GM12878 (cell line): Measurements from ENCODE around the gene KRTAP10-2. TPM values are rescaled to one million over a fixed set of nuclear protein-coding genes. Genes with fewer than 3 reads are reported as not detected.

Experiments used
- ATAC-seq: fragments of 200-7000 bp; cut with Tn5 transposase; 3 replicates; pipeline ENCODE4 v1.9.1; 2020; ENCODE audit warnings: mild to moderate bottlenecking, moderate library complexity
- BruUV-seq: library from RNA; stranded (reverse); fragments of 400-500 nt; replicated peaks from 2 replicates; lab custom pipeline; 2021; lab: Mats Ljungman, UMichigan
- CTCF ChIA-PET: fragments of 300-600 bp; sonication (Branson Sonifier 250); formaldehyde crosslinking; extraction: SDS; loops from one replicate; lab custom pipeline; 2021; ENCODE audit warnings: inconsistent platforms; lab: Yijun Ruan, JAX
- POLR2A ChIA-PET: fragments of 350-600 bp; formaldehyde crosslinking; extraction: SDS; loops from one replicate; lab custom pipeline; 2021; ENCODE audit warnings: inconsistent platforms; lab: Charles Lee
- RAD21 ChIA-PET: fragments of 300-600 bp; sonication (Branson Sonifier 250); formaldehyde crosslinking; loops from one replicate; lab custom pipeline; 2023; ENCODE audit warnings: antibody characterized with exemption; ENCODE audit not compliant: unreplicated experiment; lab: Charles Lee
- SMC1A ChIA-PET: fragments of 300-600 bp; sonication (Branson Sonifier 250); formaldehyde crosslinking; loops from one replicate; lab custom pipeline; 2023; ENCODE audit not compliant: unreplicated experiment, uncharacterized antibody; lab: Charles Lee
- DNase-seq: peaks from one replicate; pipeline ENCODE4 v3.0.0-alpha.2; 2011; ENCODE audit warnings: low read depth, low spot score
- FAIRE-seq: peaks from 3 replicates; lab custom pipeline; 2011; peaks lifted over from hg19 to GRCh38; lab: Jason Lieb, UNC
- H2AFZ ChIP-seq: 2 replicates; pipeline ENCODE4 v1.6.0; 2011; ENCODE audit warnings: low read depth, low read length, control low read depth; ENCODE audit not compliant: control insufficient read depth
- H3K27ac ChIP-seq: 2 replicates; pipeline ENCODE4 v1.5.1; 2011; ENCODE audit warnings: control low read depth; ENCODE audit not compliant: control insufficient read depth, insufficient read depth
- H3K27me3 ChIP-seq, 2 experiments: replicated peaks in 1 of 2; 2 replicates each; pipeline versions ENCODE4 v1.6.0 to v1.6.1; 2011; ENCODE audit warnings: low read length in 1 of 2; ENCODE audit not compliant: control insufficient read depth in 2 of 2, insufficient read depth in 2 of 2
- H3K36me3 ChIP-seq, 2 experiments: 2 replicates each; pipeline ENCODE4 v1.5.1; 2011; ENCODE audit warnings: low read length in 1 of 2; ENCODE audit not compliant: control insufficient read depth in 2 of 2, insufficient read depth in 2 of 2
- H3K4me1 ChIP-seq: 2 replicates; pipeline ENCODE4 v1.6.1; 2011; ENCODE audit warnings: mild to moderate bottlenecking, low read length, moderate library complexity, mixed read lengths; ENCODE audit not compliant: control insufficient read depth, insufficient read depth
- H3K4me2 ChIP-seq: 2 replicates; pipeline ENCODE4 v1.6.0; 2011; ENCODE audit warnings: control low read depth; ENCODE audit not compliant: control insufficient read depth, insufficient read depth
- H3K4me3 ChIP-seq: fragments of 200-600 bp; sonication (generic); 2 replicates; pipeline ENCODE4 v1.5.1; 2016
- H3K79me2 ChIP-seq: 2 replicates; pipeline ENCODE4 v1.6.0; 2011; ENCODE audit warnings: low read length; ENCODE audit not compliant: control insufficient read depth, insufficient read depth
- H3K9ac ChIP-seq: 2 replicates; pipeline ENCODE4 v1.8.0; 2011; ENCODE audit warnings: low read length, control low read depth, mixed read lengths; ENCODE audit not compliant: control insufficient read depth, insufficient read depth
- H3K9me3 ChIP-seq: replicated peaks from 3 replicates; pipeline ENCODE4 v1.5.1; 2011; ENCODE audit warnings: mild to moderate bottlenecking, low read length; ENCODE audit not compliant: control insufficient read depth, insufficient read depth
- H4K20me1 ChIP-seq: 2 replicates; pipeline ENCODE4 v1.6.0; 2011; ENCODE audit not compliant: control insufficient read depth, insufficient read depth
- ATF3 ChIP-seq: IDR thresholded peaks from 2 replicates; pipeline ENCODE4 v1.6.1; 2011; ENCODE audit warnings: low read depth, mild to moderate bottlenecking, low read length, moderate library complexity, borderline replicate concordance; ENCODE audit errors: extremely low read depth
- RELA ChIP-seq: fragments of 450-650 bp; IDR thresholded peaks from 2 replicates; pipeline ENCODE4 v1.8.0; 2014; ENCODE audit warnings: borderline replicate concordance; ENCODE audit not compliant: partially characterized antibody
- SMC3 ChIP-seq: IDR thresholded peaks from 2 replicates; pipeline ENCODE4 v1.6.1; 2011; ENCODE audit warnings: low read length, improper control_type of control experiment, borderline replicate concordance
- TBL1XR1 ChIP-seq: IDR thresholded peaks from 2 replicates; pipeline ENCODE4 v1.6.1; 2012; ENCODE audit warnings: low read depth, low read length, improper control_type of control experiment
- TCF7 ChIP-seq: IDR thresholded peaks from 2 replicates; pipeline ENCODE4 v1.6.1; 2014; ENCODE audit warnings: antibody characterized with exemption, borderline replicate concordance
- WGBS: methylation state at CpG from one replicate; pipeline ENCODE4 v1.1.6; 2016; ENCODE audit warnings: low lambda C conversion rate; ENCODE audit not compliant: insufficient replicate concordance, insufficient coverage; ENCODE audit errors: missing lambda C conversion rate; 5-methylcytosine and 5-hydroxymethylcytosine counted together
- in situ Hi-C: fragments of 300-500 bp; cut with MboI; formaldehyde crosslinking; loops from 9 replicates; pipeline ENCODE4 v1.14.3; 2018; ENCODE audit warnings: mixed read lengths
- intact Hi-C: fragments of 100-400 bp; cut with micrococcal nuclease; formaldehyde crosslinking; loops from one replicate; pipeline ENCODE4 v1.14.2; 2022; ENCODE audit not compliant: unreplicated experiment
- polyA plus RNA-seq, 11 experiments: library from polyadenylated mRNA; depleted of rRNA in 4 of 11; unstranded in 6 of 11; stranded (reverse) in 5 of 11; fragments of >200 nt; fragmentation: Nextera tagmentation in 4 of 11; fragmentation: Illumina TruSeq in 1 of 11; extraction: Ambion mirVana in 4 of 11; extraction: Trizol in 1 of 11; gene quantifications; 1 replicate in 1 of 11; 2 replicates in 10 of 11; pipeline versions ENCODE4 v1.2.1 to v1.2.3, GENCODE V29; 2011 to 2016; ENCODE audit warnings: inconsistent platforms in 2 of 11, missing spikeins in 2 of 11, low read depth in 1 of 11
- total RNA-seq, 4 experiments: library from RNA; depleted of rRNA in 3 of 4; stranded (reverse); fragments of >200 nt in 3 of 4; fragmentation: Illumina TruSeq in 1 of 4; extraction: Trizol in 1 of 4; gene quantifications; 2 replicates each; pipeline versions ENCODE4 v1.2.1 to v1.2.3, GENCODE V29; 2013 to 2021

Gene KRTAP10-2
- total and polyA plus RNA-seq, 10 of the 15 experiments (the other 5 are each of a cell fraction or from before 2014, with no cell fraction given), result not detected

DNA sequence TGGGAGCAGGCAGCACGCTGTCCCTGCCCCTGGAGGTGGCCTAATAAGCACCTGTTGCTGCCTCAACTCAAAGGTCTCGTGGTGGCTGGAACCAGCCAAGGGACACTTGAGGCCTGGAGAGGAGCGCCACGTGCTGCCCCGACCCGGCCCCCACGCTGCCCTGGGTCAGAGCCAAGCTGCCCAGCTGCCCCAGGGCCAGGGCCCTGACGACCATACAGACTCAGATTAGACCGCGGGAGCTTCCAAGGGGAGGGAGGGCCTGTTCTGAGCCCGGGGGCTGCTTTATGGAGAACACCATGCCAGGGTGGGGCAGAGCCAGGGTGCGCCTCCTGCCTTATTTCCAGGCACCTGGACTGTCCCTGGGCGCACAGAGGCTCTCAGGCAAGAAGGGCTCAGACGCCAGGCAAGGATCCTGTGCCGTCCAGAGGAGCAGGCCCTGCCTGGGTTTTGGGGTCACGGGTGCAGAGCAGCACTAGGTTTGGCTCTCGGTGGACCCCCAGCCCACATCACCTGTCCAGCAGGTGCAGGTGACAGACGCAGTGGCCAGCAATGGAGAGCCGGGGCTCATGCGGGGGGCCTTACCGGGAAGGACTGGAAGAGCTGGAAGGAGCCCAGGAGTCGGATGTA is 29.9 kb downstream of the KRTAP10-2 start (continued):
- TF ChIP-seq RELA (no peak), SMC3 (no peak), TCF7 (no peak), ATF3 (no peak)

DNA sequence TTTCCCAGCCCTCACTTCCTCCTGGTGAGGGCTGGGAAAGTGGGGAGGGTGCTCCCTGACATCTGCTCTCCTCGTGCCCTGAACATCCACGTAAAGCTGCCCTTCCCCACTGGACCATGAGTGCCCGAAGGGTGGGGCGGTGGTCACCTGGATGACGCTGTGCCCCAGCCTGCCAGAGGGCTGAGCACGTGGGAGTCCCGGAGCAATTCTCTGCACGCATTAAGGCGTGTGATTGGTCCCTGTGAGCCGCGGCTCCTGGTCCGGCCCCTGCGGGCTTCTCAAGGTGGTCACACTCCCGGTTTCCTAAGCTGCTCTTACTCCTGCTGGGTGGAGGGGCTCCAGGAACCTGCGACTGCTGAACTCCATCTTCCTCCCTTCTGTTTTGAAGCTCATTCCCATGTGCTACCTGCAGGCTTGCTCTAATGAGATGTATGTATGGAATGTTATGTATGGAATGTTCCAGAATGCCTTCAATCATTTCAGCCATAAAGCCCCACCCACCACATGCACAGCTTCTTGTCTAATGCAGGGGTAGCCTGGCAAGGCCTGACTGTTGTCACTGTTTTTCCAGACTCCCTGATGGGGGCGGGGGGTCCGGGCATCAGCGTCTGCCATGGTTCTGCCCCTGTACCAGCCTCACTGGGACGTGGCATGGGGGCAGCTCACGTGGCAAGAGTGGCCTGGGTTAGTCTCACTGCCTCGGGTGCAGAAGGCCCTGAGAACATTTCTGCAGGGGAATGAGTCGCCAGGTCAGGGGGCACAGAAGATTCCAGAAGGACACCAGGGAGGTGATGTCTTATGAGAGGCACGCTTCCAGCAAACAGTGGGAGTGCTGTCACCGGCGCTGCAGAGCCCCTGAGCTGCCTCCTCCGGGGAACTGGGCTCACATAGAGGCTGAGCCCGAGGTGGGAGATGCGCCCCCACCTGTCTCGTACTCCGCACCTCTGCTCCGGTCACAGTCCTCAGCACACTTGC is 30.7 kb downstream of the KRTAP10-2 start:
- ChIA-PET SMC1A (no interaction called here), RAD21 (no interaction called here), CTCF (no interaction called here), POLR2A (no interaction called here)
- no peak overlapping the region for H2AFZ ChIP-seq
- in situ Hi-C loops, result no loop called here
- TF ChIP-seq TBL1XR1, result no peak
- DNase-seq, result no peak
- no peak overlapping the region for H3K4me2 ChIP-seq
- ATAC-seq, result no peak
- no peaks in the 10 kb centered on the region for H3K27me3 ChIP-seq
- H3K79me2 ChIP-seq, result no peaks in the 10 kb centered on the region
- WGBS, result 48% methylated on average over 31 of the region's 31 CpGs
- no peaks in the 10 kb centered on the region for H3K4me1 ChIP-seq
- no peaks in the 10 kb centered on the region for H4K20me1 ChIP-seq
- no peak for FAIRE-seq
- no peak overlapping the region for H3K4me3 ChIP-seq
- no peaks in the 10 kb centered on the region for H3K36me3 ChIP-seq
- no peak overlapping the region for H3K27ac ChIP-seq
- no peak overlapping the region for H3K9ac ChIP-seq
- intact Hi-C loops, result no loop called here
- BruUV-seq, result no TSS peak
- no peaks in the 10 kb centered on the region; the same call in 2 of the 3 replicates for H3K9me3 ChIP-seq
